ENCODE data around the gene ATG7.
"Not testable (repeated sequence)": the region's sequence is repeated elsewhere in the genome, so short reads cannot be mapped to it uniquely, and the experiment has no call there.

ATG7 gene

DNA sequence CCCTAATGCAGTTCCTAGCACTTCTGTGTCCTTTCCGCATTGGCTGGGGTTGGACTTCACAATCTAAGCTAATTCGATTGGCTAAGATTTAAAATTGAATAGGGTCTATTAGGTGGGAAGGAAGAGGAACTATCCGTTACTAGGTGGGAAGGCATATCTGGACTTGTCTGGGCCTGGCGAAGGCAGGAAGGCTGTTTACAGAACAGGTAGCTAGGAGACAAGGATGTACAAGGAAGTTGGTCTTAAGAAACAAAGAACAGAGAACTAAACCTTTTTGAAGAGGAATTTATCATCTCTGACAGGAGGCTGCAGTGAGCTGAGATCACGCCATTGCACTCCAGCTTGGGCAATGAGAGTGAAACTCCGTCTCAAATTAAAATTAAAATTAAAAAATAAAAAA is 17.3 kb upstream of the ATG7 start:
- TF ChIP-seq POLR2AphosphoS5 (IDR thresholded peaks at IDR 0.05; ENCODE audit: low read depth, low read length): no peak
- TF ChIP-seq TAF1 (IDR thresholded peaks at IDR 0.05; ENCODE audit: borderline replicate concordance, low read depth, low read length): no peak
- no peak for TF ChIP-seq POLR2A (IDR thresholded peaks at IDR 0.05; ENCODE audit: low read depth, low read length)
- DNase-seq (ENCODE audit: insufficient read length): no peak
- FAIRE-seq: no peak

DNA sequence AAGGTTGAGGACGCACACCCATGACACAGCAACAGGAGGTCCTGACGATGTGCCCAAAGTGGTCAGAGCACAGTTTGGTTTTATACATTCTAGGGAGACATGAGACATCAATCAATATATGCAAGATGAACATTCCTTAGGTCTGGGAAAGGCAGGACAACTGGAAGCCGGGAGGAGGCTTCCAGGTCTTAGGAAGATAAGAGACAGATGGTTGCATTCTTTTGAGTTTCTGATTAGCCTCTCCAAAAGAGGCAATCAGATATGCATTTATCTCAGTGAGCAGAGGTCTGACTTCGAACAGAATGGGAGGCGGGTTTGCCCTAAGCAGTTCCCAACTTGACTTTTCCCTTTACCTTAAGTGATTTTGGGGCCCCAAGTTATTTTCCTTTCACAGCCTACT is 16.7 kb upstream of the ATG7 start:
- not testable (repeated sequence) for DNase-seq (ENCODE audit: insufficient read length); FAIRE-seq

DNA sequence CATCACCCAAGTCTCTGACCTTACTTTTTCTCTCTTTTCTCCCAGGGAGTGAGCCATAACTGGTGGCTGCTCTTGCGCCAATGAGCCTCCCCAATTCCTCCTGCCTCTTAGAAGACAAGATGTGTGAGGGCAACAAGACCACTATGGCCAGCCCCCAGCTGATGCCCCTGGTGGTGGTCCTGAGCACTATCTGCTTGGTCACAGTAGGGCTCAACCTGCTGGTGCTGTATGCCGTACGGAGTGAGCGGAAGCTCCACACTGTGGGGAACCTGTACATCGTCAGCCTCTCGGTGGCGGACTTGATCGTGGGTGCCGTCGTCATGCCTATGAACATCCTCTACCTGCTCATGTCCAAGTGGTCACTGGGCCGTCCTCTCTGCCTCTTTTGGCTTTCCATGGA is 13.2 kb upstream of the ATG7 start:
- FAIRE-seq (no peak), DNase-seq (ENCODE audit: insufficient read length) (no peak)
- TF ChIP-seq POLR2AphosphoS5 (IDR thresholded peaks at IDR 0.05; ENCODE audit: low read depth, low read length) (no peak), POLR2A (IDR thresholded peaks at IDR 0.05; ENCODE audit: low read depth, low read length) (no peak), TAF1 (IDR thresholded peaks at IDR 0.05; ENCODE audit: borderline replicate concordance, low read depth, low read length) (no peak)

DNA sequence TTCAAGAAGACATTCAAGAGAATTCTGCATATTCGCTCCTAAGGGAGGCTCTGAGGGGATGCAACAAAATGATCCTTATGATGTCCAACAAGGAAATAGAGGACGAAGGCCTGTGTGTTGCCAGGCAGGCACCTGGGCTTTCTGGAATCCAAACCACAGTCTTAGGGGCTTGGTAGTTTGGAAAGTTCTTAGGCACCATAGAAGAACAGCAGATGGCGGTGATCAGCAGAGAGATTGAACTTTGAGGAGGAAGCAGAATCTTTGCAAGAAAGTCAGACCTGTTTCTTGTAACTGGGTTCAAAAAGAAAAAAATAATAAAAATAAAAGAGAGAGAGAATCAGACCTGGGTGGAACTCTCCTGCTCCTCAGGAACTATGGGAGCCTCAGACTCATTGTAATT is 11.7 kb upstream of the ATG7 start:
- DNase-seq (ENCODE audit: insufficient read length) (no peak), FAIRE-seq (no peak)
- TF ChIP-seq TAF1 (IDR thresholded peaks at IDR 0.05; ENCODE audit: borderline replicate concordance, low read depth, low read length) (no peak), POLR2AphosphoS5 (IDR thresholded peaks at IDR 0.05; ENCODE audit: low read depth, low read length) (no peak), POLR2A (IDR thresholded peaks at IDR 0.05; ENCODE audit: low read depth, low read length) (no peak)

DNA sequence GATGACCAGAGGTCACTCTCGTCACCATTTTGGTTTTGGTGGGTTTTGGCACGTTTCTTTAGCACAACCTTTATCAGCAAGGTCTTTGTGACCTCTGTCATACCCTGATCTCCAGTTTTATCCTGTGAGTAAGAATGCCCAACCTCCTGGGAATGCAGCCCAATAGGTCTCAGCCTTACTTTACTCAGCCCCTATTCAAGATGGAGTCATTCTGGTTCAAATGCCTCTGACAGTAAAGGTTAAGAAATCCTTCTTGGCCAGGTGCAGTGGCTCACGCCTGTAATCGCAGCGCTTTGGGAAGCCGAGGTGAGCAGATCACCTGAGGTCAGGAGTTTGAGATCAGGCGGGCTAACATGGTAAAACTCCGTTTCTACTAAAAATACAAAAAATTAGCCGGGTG is 3.2 kb upstream of the ATG7 start:
- no peak for FAIRE-seq
- TF ChIP-seq POLR2A (IDR thresholded peaks at IDR 0.05; ENCODE audit: low read depth, low read length) (no peak), POLR2AphosphoS5 (IDR thresholded peaks at IDR 0.05; ENCODE audit: low read depth, low read length) (no peak), TAF1 (IDR thresholded peaks at IDR 0.05; ENCODE audit: borderline replicate concordance, low read depth, low read length) (no peak)
- DNase-seq (ENCODE audit: insufficient read length): no peak

GRCh38 chr3:11272906-11273574 is 843 bp downstream of the ATG7 start:
- no peak for TF ChIP-seq POLR2AphosphoS5 (IDR thresholded peaks at IDR 0.05; ENCODE audit: low read depth, low read length)
- no peak for FAIRE-seq
- no peak for DNase-seq (ENCODE audit: insufficient read length)

DNA sequence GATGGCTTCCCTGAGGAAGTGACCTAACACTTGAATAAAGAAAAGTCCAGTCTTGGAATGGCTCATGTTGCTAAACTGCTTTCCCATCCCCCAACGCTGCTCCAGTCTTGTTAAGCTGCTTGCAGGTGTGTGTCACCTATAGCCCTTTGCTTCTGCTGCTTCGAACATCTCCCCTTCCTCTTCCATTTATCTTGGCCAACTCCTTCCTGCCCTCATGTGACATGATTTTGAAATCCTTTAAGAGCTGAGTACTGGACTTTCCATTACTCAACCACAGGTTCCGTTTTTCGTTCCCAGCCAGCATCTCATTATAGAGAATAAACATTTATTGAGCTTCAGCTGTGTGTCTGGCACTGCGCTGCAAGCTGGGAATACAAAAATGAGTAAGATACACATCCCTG is 1.7 kb downstream of the ATG7 start:
- TF ChIP-seq TAF1 (IDR thresholded peaks at IDR 0.05; ENCODE audit: borderline replicate concordance, low read depth, low read length): no peak
- TF ChIP-seq POLR2AphosphoS5 (IDR thresholded peaks at IDR 0.05; ENCODE audit: low read depth, low read length): no peak
- no peak for TF ChIP-seq POLR2A (IDR thresholded peaks at IDR 0.05; ENCODE audit: low read depth, low read length)
- FAIRE-seq (no peak), DNase-seq (ENCODE audit: insufficient read length) (no peak)

DNA sequence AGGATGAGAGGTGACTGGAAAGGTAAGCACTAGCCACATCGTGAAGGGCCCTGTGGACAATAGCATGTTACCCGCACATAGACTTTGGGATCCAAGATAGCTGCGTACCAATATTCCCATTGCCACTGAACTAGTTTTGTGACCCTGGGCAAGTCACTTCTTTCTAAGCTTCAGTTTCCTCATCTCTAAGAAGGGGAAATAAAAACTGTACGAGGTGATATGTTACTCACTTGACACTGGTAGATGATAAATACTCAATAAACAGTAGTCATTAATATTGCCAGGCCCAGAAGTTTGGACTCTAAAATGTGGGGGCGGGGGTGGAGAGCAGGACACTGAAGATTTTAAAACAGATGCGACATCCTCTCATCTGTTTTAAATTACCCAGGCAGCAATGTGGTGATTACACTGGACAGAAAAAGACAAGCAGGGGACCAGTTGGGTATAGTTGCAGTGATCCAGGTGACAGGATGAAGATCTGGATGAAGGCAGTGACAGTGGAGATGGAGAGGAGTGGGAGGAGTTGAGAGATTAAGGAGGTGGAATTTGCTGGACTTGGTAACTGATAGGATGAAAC is 2.5 kb downstream of the ATG7 start:
- FAIRE-seq (no peak), DNase-seq (ENCODE audit: insufficient read length) (no peak)
- no peak for TF ChIP-seq TAF1 (IDR thresholded peaks at IDR 0.05; ENCODE audit: borderline replicate concordance, low read depth, low read length)
- TF ChIP-seq POLR2A (IDR thresholded peaks at IDR 0.05; ENCODE audit: low read depth, low read length): no peak
- no peak for TF ChIP-seq POLR2AphosphoS5 (IDR thresholded peaks at IDR 0.05; ENCODE audit: low read depth, low read length)

DNA sequence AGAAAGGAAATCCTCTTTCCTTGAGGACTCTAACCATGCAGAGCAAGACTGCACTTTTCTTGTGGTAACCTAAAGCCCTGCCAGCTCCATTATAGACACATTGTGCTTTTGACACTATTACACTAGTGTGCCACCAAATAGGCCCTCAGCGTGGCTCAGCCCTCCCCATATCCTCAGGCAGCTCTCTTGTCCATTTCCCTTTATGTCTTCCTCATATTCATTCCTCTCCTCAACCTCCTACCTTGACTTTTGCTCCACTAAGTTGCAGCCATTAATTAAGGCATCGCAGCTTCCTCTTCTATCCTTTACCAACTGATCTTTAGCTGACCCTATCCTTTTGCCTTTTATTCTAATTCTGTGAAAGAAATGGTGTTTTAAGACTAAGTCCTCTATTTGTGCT is 3.7 kb downstream of the ATG7 start:
- FAIRE-seq: no peak
- TF ChIP-seq POLR2A (IDR thresholded peaks at IDR 0.05; ENCODE audit: low read depth, low read length) (no peak), POLR2AphosphoS5 (IDR thresholded peaks at IDR 0.05; ENCODE audit: low read depth, low read length) (no peak), TAF1 (IDR thresholded peaks at IDR 0.05; ENCODE audit: borderline replicate concordance, low read depth, low read length) (no peak)

DNA sequence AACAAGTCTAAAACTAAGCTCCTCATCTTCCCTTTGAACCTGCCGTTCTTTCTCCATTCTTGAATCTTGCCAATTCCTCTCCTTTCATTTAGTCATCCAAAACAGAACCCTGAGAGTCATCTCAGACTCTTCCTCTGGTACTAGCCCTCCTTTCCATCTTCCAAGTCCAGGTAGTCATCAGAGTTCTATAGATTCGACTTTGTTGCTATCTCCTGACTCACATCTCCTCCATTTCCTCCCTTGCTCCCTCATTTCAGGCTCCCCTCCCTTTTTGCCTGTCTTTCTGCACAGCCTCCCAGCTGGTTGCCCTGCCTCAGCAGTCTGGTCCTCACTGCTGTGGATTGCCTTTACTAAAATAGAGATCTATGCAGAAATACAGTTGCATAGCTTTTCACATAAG is 4.7 kb downstream of the ATG7 start:
- FAIRE-seq: no peak
- no peak for TF ChIP-seq POLR2A (IDR thresholded peaks at IDR 0.05; ENCODE audit: low read depth, low read length)
- TF ChIP-seq TAF1 (IDR thresholded peaks at IDR 0.05; ENCODE audit: borderline replicate concordance, low read depth, low read length): no peak
- no peak for TF ChIP-seq POLR2AphosphoS5 (IDR thresholded peaks at IDR 0.05; ENCODE audit: low read depth, low read length)
- no peak for DNase-seq (ENCODE audit: insufficient read length)

More for the DNA sequence above, 3.7 kb downstream of the ATG7 start:
- no peak for DNase-seq (ENCODE audit: insufficient read length)

- DNase-seq (ENCODE audit: insufficient read length): no peak
- FAIRE-seq: no peak
- TF ChIP-seq POLR2A (IDR thresholded peaks at IDR 0.05; ENCODE audit: low read depth, low read length) (no peak), TAF1 (IDR thresholded peaks at IDR 0.05; ENCODE audit: borderline replicate concordance, low read depth, low read length) (no peak), POLR2AphosphoS5 (IDR thresholded peaks at IDR 0.05; ENCODE audit: low read depth, low read length) (no peak)
Observed at GRCh38 chr3:11282250-11283138, 10.3 kb downstream of the ATG7 start.

DNA sequence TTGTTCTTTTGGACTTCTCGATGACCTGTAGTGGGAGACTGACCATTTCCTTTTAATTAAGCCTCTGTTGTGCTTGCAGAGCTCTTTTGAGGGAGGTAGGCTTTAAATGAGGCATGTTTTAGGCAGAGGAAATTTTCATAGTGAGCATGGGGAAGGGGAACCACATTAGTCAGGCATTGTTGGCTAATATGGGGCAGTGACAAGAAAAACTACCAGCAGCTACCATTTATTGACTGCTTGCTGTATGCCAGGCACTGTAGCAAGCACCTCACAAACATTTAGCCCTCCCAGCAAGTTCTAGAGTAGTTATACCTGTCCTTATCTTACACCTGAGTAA is 10.9 kb downstream of the ATG7 start:
- no peak for FAIRE-seq
- TF ChIP-seq POLR2A (IDR thresholded peaks at IDR 0.05; ENCODE audit: low read depth, low read length): no peak
- TF ChIP-seq POLR2AphosphoS5 (IDR thresholded peaks at IDR 0.05; ENCODE audit: low read depth, low read length): no peak
- TF ChIP-seq TAF1 (IDR thresholded peaks at IDR 0.05; ENCODE audit: borderline replicate concordance, low read depth, low read length): no peak
- DNase-seq (ENCODE audit: insufficient read length): no peak

Data from GM12892 (cell line).